ENCODE data around the gene GUCY2D. TPM values are rescaled to one million over a fixed set of nuclear protein-coding genes. Genes with fewer than 3 reads are reported as not detected.

The GUCY2D gene
- total and polyA plus RNA-seq, 7 donors = 0.04 TPM; not detected in 6

GRCh38 chr17:8016632-8017424 lies 14.4 kb downstream of the GUCY2D start:
- H3K27me3 ChIP-seq = peaks cover 3 to 50% (median 17%) of the 10 kb centered on the region in 3 donors
- 23 to 26% methylated on average over 12 of the region's 12 CpGs for WGBS, 2 donors
- intact Hi-C loops (cut with DNase I) = no loop called here
- no peak overlapping the region for H3K27ac ChIP-seq
- H3K9me3 ChIP-seq = no peaks in the 10 kb centered on the region
- peak in 1 of 2 donors; percentile 7 for TF ChIP-seq POLR2A (IDR thresholded peaks at IDR 0.05)
- TF ChIP-seq POLR2AphosphoS5 (IDR thresholded peaks at IDR 0.05) = no peak
- peak in 3 of 4 experiments; percentile 11 to 39 (median 17) for TF ChIP-seq CTCF (IDR thresholded peaks at IDR 0.05)
- TF ChIP-seq EP300 (IDR thresholded peaks at IDR 0.05) = no peak
- H3K4me3 ChIP-seq = peak overlapping the region in 3 of 4 donors; percentile 17 to 40 (median 29)
- DNase-seq = peak; percentile 68
- peaks cover 0 to 20% (median 14%) of the 10 kb centered on the region in 4 donors for H3K4me1 ChIP-seq
- H3K36me3 ChIP-seq = no peaks in the 10 kb centered on the region

- Histone ChIP-seq H3K27me3 (peaks cover 3 to 44% (median 17%) of the 10 kb centered on the region in 3 donors), H3K27ac (no peak overlapping the region), H3K4me1 (peaks cover 0 to 20% (median 14%) of the 10 kb centered on the region in 4 donors), H3K36me3 (no peaks in the 10 kb centered on the region), H3K4me3 (no peak overlapping the region), H3K9me3 (no peaks in the 10 kb centered on the region)
- intact Hi-C loops (cut with DNase I) = no loop called here
- DNase-seq = no peak
- WGBS, 2 donors = 61 to 83% methylated on average over 3 of the region's 3 CpGs
- TF ChIP-seq EP300 (IDR thresholded peaks at IDR 0.05) (no peak), POLR2AphosphoS5 (IDR thresholded peaks at IDR 0.05) (no peak), CTCF (IDR thresholded peaks at IDR 0.05) (no peak), POLR2A (IDR thresholded peaks at IDR 0.05) (no peak)
These were observed 16.0 kb downstream of the GUCY2D start for GRCh38 chr17:8018436-8018835.

- Histone ChIP-seq H3K9me3 (no peaks in the 10 kb centered on the region), H3K27me3 (peaks cover 3 to 37% (median 17%) of the 10 kb centered on the region in 3 donors), H3K4me1 (peaks cover 0 to 20% (median 14%) of the 10 kb centered on the region in 4 donors), H3K27ac (no peak overlapping the region), H3K4me3 (no peak overlapping the region), H3K36me3 (no peaks in the 10 kb centered on the region)
- DNase-seq = peak; percentile 52
- intact Hi-C loops (cut with DNase I) = no loop called here
- 63 to 75% methylated on average over 5 of the region's 5 CpGs for WGBS, 2 donors
- TF ChIP-seq EP300 (IDR thresholded peaks at IDR 0.05) (no peak), POLR2A (IDR thresholded peaks at IDR 0.05) (no peak), CTCF (IDR thresholded peaks at IDR 0.05) (no peak), POLR2AphosphoS5 (IDR thresholded peaks at IDR 0.05) (no peak)
These were observed 16.8 kb downstream of the GUCY2D start for GRCh38 chr17:8019166-8019565.

GRCh38 chr17:8019665-8020650 lies 17.5 kb downstream of the GUCY2D start:
- H3K36me3 ChIP-seq = no peaks in the 10 kb centered on the region
- peak; percentile 60 for DNase-seq
- WGBS, 2 donors = 78 to 85% methylated on average over 16 of the region's 16 CpGs
- H3K4me1 ChIP-seq = peaks cover 0 to 20% (median 14%) of the 10 kb centered on the region in 4 donors
- intact Hi-C loops (cut with DNase I) = no loop called here
- H3K27me3 ChIP-seq = peaks cover 3 to 29% (median 15%) of the 10 kb centered on the region in 3 donors
- no peak for TF ChIP-seq POLR2AphosphoS5 (IDR thresholded peaks at IDR 0.05)
- no peak for TF ChIP-seq EP300 (IDR thresholded peaks at IDR 0.05)
- TF ChIP-seq POLR2A (IDR thresholded peaks at IDR 0.05) = no peak
- TF ChIP-seq CTCF (IDR thresholded peaks at IDR 0.05) = no peak
- no peaks in the 10 kb centered on the region for H3K9me3 ChIP-seq
- no peak overlapping the region for H3K27ac ChIP-seq
- H3K4me3 ChIP-seq = no peak overlapping the region

Data from sigmoid colon (tissue), 7 donors.